HUES6 (cell line): ENCODE measurements around the gene NUP107.

ENCODE experiments used
- H3K27ac ChIP-seq: 2 replicates; pipeline ENCODE4 v1.7.0; 2013; ENCODE audit warnings: low read depth, mild to moderate bottlenecking, low read length, inconsistent platforms
- H3K27me3 ChIP-seq: 2 replicates; pipeline ENCODE4 v1.6.1; 2013; ENCODE audit warnings: low read length; ENCODE audit not compliant: control insufficient read depth, insufficient read depth
- H3K36me3 ChIP-seq: 2 replicates; pipeline ENCODE4 v1.6.1; 2013; ENCODE audit warnings: low read length; ENCODE audit not compliant: control insufficient read depth, insufficient read depth
- H3K4me1 ChIP-seq: 2 replicates; pipeline ENCODE4 v1.6.1; 2013; ENCODE audit warnings: low read length; ENCODE audit not compliant: control insufficient read depth, insufficient read depth
- H3K4me3 ChIP-seq: 2 replicates; pipeline ENCODE4 v1.5.1; 2013; ENCODE audit warnings: low read depth, low read length
- H3K9ac ChIP-seq: one replicate; pipeline ENCODE4 v1.6.1; 2013; ENCODE audit warnings: mild to moderate bottlenecking, low read length
- H3K9me3 ChIP-seq: 2 replicates; pipeline ENCODE4 v1.6.1; 2013; ENCODE audit warnings: low read depth, low read length; ENCODE audit not compliant: control insufficient read depth, insufficient read depth

The NUP107 gene

DNA sequence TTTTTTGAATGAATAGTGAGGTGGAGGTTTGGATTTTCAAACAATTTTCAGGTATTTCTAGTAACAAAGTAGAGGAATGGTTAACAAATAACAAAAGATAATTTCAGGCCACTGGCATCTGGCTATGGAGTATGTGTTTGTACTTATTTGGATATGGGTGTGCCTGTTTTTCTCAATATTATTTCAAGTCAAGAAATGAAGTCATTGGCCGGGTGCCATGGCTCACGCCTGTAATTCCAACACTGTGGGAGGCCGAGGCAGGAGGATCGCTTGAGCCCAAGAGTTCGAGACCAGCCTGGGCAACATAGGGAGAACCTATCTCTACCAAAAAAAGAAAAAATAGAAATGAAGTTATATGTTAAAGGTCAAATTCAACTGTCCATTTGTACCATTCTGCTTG is 73.1 kb downstream of the NUP107 start:
- Histone ChIP-seq H3K9ac (no peak overlapping the region), H3K4me1 (no peaks in the 10 kb centered on the region), H3K27ac (no peak overlapping the region), H3K4me3 (no peak overlapping the region), H3K27me3 (no peaks in the 10 kb centered on the region), H3K9me3 (no peaks in the 10 kb centered on the region), H3K36me3 (peaks cover 73% of the 10 kb centered on the region)

DNA sequence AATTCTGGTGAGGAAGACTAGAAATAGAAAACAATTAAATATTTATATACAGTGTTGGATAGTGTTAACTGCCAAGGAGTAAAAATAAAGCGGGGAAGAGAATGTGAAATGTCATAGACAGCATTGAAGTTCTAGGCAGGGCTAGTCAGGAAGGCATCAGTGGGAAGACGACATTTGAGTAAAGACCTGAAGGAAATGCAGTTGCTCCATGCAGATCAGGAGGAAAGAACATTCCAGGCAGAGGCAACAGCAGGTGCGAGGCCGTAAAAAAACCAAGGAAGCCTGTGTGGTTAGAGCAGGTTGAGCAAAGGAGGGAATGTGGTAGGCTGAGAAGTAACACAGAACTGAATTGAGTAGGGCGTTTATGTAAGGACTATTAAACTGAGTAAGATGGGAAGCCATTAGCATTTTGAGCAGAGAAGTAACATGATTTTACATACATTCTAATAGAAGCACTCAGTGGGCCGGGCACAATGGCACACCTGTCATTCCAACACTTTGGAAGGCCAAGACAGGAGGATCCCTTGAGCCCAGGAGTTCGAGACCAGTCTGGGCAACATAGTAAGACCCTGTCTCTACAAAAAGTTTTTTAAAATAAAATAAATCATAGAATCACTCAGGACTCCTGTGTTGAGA is 74.1 kb downstream of the NUP107 start:
- no peak overlapping the region for H3K4me3 ChIP-seq
- H3K27me3 ChIP-seq = no peaks in the 10 kb centered on the region
- H3K27ac ChIP-seq = no peak overlapping the region
- no peaks in the 10 kb centered on the region for H3K4me1 ChIP-seq
- H3K36me3 ChIP-seq = peaks cover 62% of the 10 kb centered on the region
- no peaks in the 10 kb centered on the region for H3K9me3 ChIP-seq
- no peak overlapping the region for H3K9ac ChIP-seq

DNA sequence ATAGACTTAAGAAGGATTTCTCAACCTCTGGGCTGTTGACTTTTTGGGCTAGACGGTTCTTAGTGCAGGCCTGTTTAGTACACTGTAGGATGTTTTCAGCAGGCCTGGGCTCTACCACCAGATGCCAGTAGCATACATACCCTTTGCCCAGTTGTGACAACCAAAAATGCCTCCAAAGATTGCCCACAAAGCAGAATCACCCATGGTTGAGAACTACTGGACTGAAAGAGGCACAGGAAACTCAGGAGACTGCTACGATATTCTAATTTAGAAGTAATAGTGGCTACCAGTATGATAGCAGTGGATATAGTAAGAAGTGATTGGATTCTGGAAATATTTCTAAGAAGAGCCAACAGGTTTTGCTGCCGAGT is 74.6 kb downstream of the NUP107 start:
- Histone ChIP-seq H3K9me3 (no peaks in the 10 kb centered on the region), H3K36me3 (peaks cover 57% of the 10 kb centered on the region), H3K9ac (no peak overlapping the region), H3K4me1 (no peaks in the 10 kb centered on the region), H3K27ac (no peak overlapping the region), H3K4me3 (no peak overlapping the region), H3K27me3 (no peaks in the 10 kb centered on the region)

DNA sequence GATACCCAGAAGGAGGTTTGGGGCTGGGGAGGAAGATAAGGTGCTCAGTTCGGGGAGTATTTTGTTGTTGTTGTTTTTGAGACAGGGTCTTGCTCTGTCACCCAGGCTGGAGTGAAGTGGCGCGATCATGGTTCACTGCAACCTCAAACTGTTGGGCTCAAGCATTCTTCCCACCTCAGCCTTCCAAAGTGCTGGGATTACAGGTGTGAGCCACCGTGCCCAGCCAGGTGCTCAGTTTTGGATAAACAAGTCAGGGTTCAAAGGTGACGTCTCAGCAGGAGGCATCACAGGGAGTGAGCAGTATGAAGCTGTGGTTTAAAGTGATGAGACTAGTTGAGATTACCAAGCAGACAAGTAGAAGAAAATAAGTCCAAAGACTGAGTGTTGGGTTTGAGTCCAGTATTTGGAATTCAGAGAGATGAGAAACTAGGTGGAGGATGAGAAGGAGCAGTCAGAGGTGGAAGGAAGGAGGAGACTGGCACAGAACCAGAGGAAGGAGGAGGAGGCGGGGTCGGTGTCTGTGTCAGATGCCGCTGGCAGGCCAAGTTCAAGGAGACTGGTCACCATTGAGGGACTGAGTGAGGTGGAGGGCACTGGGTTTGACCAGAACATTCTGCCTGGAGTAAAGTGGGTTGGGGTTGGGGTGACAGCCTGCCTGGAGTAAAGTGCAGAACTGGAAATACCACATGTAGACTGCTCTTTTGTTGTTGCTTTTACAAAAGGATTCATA is 75.3 kb downstream of the NUP107 start:
- Histone ChIP-seq H3K4me1 (no peaks in the 10 kb centered on the region), H3K27me3 (no peaks in the 10 kb centered on the region), H3K36me3 (peaks cover 58% of the 10 kb centered on the region), H3K27ac (no peak overlapping the region), H3K9me3 (no peaks in the 10 kb centered on the region), H3K4me3 (no peak overlapping the region), H3K9ac (no peak overlapping the region)

DNA sequence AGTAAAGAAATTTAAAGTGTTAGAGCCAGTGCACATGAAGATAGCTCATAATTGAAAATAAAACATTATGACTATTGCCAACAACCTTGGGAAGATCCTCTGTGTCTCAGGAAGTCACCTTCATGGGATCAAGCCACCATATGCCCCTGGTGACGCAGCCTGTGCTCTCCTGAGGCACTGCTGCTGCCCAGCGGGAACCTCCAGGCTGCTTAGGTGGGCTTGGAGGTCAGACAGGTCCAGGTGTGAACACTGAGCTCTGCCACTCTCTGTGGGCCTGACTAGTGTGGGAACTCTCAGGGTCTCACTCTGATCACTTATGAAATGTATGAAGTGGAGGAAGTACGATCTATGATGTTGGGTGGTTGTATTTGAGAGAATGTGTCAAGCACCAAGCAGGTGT is 75.9 kb downstream of the NUP107 start:
- H3K27ac ChIP-seq = no peak overlapping the region
- H3K4me1 ChIP-seq = no peaks in the 10 kb centered on the region
- no peaks in the 10 kb centered on the region for H3K9me3 ChIP-seq
- no peaks in the 10 kb centered on the region for H3K27me3 ChIP-seq
- no peak overlapping the region for H3K9ac ChIP-seq
- peaks cover 53% of the 10 kb centered on the region for H3K36me3 ChIP-seq
- no peak overlapping the region for H3K4me3 ChIP-seq

DNA sequence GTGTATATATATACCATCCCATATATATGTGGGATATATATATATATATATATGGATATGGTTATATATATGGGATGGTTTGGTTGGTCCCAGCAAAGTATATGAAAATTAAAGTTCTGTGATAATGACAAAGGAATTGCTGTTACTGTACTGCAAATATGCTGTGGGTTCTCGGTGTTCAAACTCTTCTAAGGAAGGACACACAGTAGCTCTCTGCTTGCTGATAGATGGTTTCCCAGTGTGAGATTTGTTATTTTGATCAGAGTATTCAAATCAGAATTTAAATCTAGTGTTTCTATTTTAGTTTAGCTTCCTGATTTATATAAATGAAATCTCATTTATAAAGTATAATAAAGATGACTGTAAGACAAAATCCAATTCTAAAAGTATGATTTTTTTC is 78.9 kb downstream of the NUP107 start:
- Histone ChIP-seq H3K4me1 (no peaks in the 10 kb centered on the region), H3K9me3 (no peaks in the 10 kb centered on the region), H3K36me3 (peaks cover 37% of the 10 kb centered on the region), H3K4me3 (no peak overlapping the region), H3K9ac (no peak overlapping the region), H3K27ac (no peak overlapping the region), H3K27me3 (no peaks in the 10 kb centered on the region)

DNA sequence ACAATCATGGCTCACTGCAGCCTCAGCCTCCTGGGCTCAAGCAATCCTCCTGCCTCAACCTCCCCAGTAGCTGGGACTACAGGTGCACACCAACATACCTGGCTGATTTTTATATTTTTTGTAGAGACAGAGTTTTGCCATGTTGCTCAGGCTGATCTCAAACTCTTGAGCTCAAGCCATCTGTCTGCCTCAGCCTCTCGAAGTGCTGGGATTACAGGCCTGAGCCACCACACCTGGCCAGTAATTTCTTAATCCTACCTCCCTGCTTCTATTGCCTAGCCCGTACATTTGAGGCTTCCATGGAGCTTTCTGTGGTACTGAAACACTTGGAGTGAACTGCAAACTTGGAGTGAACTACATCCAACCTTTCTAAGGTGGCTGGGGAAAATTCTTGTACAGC is 79.9 kb downstream of the NUP107 start:
- Histone ChIP-seq H3K27me3 (no peaks in the 10 kb centered on the region), H3K27ac (no peak overlapping the region), H3K4me3 (no peak overlapping the region), H3K4me1 (no peaks in the 10 kb centered on the region), H3K9ac (no peak overlapping the region), H3K36me3 (peaks cover 29% of the 10 kb centered on the region), H3K9me3 (no peaks in the 10 kb centered on the region)

DNA sequence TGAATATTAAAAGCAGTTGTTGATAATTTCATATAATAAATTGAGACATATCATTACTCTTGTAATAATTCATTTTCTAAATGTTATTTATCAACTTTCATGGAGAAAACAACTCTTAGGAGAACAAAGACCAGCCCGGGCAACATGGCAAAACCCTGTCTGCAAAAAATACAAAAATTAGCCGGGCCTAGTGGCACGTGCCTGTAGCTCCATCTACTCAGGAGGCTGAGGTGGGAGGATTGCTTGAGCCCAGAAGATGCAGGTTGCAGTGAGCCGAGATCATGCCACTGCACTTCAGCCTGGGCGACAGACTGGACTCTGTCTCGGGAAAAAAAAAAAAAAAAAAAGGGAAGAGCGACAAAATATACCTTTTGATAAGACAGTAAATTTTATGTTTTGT is 80.4 kb downstream of the NUP107 start:
- Histone ChIP-seq H3K27me3 (no peaks in the 10 kb centered on the region), H3K27ac (no peak overlapping the region), H3K9ac (no peak overlapping the region), H3K9me3 (no peaks in the 10 kb centered on the region), H3K4me1 (no peaks in the 10 kb centered on the region), H3K4me3 (no peak overlapping the region), H3K36me3 (peaks cover 26% of the 10 kb centered on the region)

DNA sequence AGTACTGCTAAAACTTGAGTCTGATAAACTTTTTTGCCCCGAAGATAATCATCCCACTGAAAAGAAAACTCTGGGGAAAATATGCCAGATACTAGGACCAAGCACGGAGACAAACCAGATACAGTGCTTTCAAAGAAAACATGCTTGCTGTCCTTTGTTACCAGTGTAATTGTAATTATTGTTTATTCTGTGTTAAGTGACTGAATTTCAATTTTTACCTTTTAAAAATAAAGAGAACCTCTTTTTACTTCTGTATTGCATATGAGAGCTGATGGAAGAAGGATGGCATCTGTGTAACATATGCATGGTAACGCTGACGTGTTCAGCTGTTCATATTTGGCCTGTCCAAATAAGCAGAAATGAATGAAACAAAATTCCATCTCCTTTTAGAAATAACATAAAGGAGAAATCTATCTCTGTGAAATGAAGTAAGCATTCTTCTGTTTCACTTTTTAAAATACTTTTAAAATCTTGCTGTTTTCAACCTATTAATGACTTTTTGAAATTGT is 81.7 kb downstream of the NUP107 start:
- no peaks in the 10 kb centered on the region for H3K4me1 ChIP-seq
- H3K36me3 ChIP-seq = peaks cover 18% of the 10 kb centered on the region
- no peaks in the 10 kb centered on the region for H3K27me3 ChIP-seq
- H3K27ac ChIP-seq = no peak overlapping the region
- no peaks in the 10 kb centered on the region for H3K9me3 ChIP-seq
- H3K9ac ChIP-seq = no peak overlapping the region
- H3K4me3 ChIP-seq = no peak overlapping the region

DNA sequence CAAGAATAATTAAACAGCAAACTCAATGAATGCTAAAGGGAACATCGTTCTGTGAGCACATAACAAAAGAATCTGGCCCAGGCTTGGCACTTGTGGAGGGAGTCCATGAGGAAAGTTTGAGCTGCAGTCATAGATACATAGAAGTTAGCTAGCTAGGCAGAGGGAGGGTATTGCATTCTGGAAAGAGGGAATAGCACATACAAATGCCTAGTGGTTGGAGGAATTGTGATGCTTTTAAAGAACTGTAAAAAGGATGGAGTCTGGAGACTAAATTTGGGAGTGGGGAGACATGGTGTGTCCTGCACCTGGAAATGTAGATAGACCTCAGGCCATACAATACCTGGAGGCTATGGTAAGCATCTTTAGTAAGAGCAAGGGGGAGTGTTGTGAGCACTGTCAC is 83.2 kb downstream of the NUP107 start:
- Histone ChIP-seq H3K9me3 (no peaks in the 10 kb centered on the region), H3K4me1 (no peaks in the 10 kb centered on the region), H3K27me3 (no peaks in the 10 kb centered on the region), H3K36me3 (peaks cover 6% of the 10 kb centered on the region), H3K9ac (no peak overlapping the region), H3K4me3 (no peak overlapping the region), H3K27ac (no peak overlapping the region)

DNA sequence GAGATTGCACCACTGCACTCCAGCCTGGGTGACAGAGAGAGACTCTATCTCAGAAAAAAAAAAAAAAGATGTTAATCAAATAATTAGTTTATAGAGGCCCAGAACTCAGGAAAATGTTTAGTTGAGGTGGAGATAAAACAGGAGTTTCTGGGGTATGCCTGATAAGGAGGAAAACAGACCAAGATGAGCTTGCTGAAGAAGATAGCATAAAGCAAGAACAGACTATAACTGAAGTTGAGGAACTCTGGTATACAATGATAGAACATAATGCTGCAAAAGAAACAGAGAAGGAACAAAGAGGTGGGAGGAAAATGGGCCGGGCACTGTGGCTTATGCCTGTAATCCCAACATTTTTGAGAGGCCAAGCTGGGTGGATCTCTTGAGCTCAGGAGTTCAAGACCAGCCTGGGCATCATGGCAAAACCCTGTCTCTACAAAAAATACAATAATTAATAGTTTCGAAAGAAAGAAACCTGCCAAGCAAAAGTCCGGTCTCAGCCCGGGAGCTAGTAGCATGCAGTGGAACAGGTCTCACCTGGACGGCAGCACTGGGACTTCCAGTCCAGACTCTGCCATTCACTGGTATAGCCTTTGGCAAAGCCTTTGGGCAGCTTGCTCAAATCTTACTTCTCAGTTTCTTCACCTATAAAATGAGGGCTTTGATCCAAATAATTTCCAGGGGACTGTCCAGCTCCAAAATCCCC is 84.6 kb downstream of the NUP107 start:
- Histone ChIP-seq H3K9me3 (no peaks in the 10 kb centered on the region), H3K27ac (no peak overlapping the region), H3K27me3 (no peaks in the 10 kb centered on the region), H3K9ac (no peak overlapping the region), H3K4me1 (no peaks in the 10 kb centered on the region), H3K36me3 (peaks cover 6% of the 10 kb centered on the region), H3K4me3 (no peak overlapping the region)
